Measurements from ENCODE around the gene KRT23. TPM values are rescaled to one million over a fixed set of nuclear protein-coding genes. Genes with fewer than 3 reads are reported as not detected.

KRT23 gene
- total RNA-seq, 1 experiment from 2014 or later: 19.0 TPM

DNA sequence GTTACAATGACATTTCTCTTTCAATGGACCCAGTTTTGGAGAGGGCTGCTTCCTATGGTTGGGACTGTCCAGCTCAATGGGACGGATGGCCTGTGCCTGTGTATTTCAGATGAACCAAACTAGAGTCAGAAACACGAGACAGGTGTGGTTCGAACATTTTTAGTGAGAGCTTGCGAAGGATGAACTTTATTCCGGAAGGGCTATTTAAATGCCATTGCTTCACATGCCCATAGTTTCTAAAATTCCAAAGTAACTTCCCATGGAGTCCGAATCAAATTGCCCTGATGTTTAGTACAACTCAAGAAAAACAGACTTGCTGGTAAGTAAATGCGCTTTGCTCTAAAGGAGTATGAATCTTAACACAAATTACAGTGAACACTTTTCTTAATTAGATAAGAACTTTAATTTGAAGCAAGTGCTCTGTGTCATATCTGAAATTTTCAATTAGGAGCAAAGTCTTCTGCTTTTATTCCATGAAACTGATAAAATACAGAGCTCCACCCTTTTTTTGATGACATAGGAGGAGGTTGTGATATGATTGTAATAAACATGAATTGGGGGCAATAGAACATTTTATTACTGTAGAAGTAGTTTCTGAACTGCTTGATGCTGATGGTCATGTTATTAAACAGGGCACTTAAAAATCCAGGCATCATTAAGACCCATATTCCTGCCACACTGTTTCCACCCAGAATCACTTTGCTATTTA is 53.7 kb downstream of the KRT23 start:
- Histone ChIP-seq H4K20me1 (ENCODE audit: insufficient read depth) (no peaks in the 10 kb centered on the region), H3K4me3 (replicated peaks in 1 of 2; ENCODE audit: low read depth in 1 of 2, low read length in 2 of 2) (no peak overlapping the region), H3K27ac (ENCODE audit: low read depth, low read length) (no peak overlapping the region), H3K9me3 (ENCODE audit: control insufficient read depth in 1 of 2, insufficient read depth in 1 of 2, low read depth in 1 of 2, low read length in 2 of 2) (no peaks in the 10 kb centered on the region), H2AFZ (ENCODE audit: low read depth, low read length, poor library complexity, severe bottlenecking) (no peak overlapping the region), H3K9me2 (ENCODE audit: insufficient read depth) (no peaks in the 10 kb centered on the region), H3K79me2 (ENCODE audit: insufficient read depth, low read length) (no peaks in the 10 kb centered on the region), H3K9ac (ENCODE audit: low read length) (no peak overlapping the region), H3K4me2 (ENCODE audit: low read length) (no peak overlapping the region), H3K27me3 (ENCODE audit: insufficient read depth, low read length) (no peaks in the 10 kb centered on the region), H3K4me1 (ENCODE audit: control insufficient read depth in 1 of 2, insufficient read depth in 2 of 2, low read length in 2 of 2) (peaks cover 0 to 13% of the 10 kb centered on the region in 2 experiments; a peak in 2 of 4 replicates), H3K36me3 (ENCODE audit: control insufficient read depth in 1 of 2, insufficient read depth in 2 of 2, low read length in 2 of 2) (no peaks in the 10 kb centered on the region)
- ChIA-PET RAD21 (ENCODE audit: low non-redundant PET in 1 of 2, low total read pairs in 2 of 2, uncharacterized antibody in 2 of 2, unreplicated experiment in 2 of 2) (no interaction called here), POLR2A (no interaction called here), CTCF (interaction anchor here (1.4 kb wide), 2 partner anchors 10 to 665 kb away, joined by 3 to 6 read pairs; no protein-coding TSS in a partner anchor)
- DNase-seq (ENCODE audit: low read depth, low spot score): no peak
- no peak for TF ChIP-seq FOSL1 (IDR thresholded peaks at IDR 0.05; ENCODE audit: low read depth)
- TF ChIP-seq, protein P1, sequence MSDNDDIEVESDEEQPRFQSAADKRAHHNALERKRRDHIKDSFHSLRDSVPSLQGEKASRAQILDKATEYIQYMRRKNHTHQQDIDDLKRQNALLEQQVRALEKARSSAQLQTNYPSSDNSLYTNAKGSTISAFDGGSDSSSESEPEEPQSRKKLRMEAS (IDR thresholded peaks at IDR 0.05): no peak
- no peak for TF ChIP-seq JUND (IDR thresholded peaks at IDR 0.05)
- TF ChIP-seq POLR2AphosphoS5 (IDR thresholded peaks at IDR 0.05; ENCODE audit: low read depth, low read length): no peak
- TF ChIP-seq ZNF274 (IDR thresholded peaks at IDR 0.05; ENCODE audit: low read depth, low read length): no peak
- TF ChIP-seq TCF7L2 (IDR thresholded peaks at IDR 0.05; ENCODE audit: borderline replicate concordance, extremely low read depth, insufficient read depth, insufficient read length): no peak
- no peak for TF ChIP-seq CEBPB (IDR thresholded peaks at IDR 0.05; ENCODE audit: low read depth)
- intact Hi-C loops (cut with micrococcal nuclease): no loop called here
- BruUV-seq (replicated peaks): no TSS peak
- no peak for ATAC-seq

DNA sequence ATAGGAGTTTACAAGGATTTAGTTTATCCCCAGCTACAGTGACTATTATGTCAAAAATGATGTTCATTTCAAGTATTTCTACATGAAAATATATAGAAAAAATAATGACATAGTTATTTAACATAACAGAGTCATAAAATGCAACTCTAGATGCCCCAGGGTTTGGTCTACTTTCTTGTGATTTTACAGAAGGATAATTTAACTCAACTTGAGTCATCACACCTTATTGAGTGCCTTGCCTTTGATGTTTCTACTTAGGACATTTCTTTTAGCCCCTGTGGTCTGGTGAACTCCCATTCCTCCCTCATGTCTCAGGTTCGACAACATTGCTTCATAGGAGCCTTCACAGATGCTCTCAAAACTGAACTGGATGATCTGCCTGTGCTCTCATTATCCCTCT is 54.4 kb downstream of the KRT23 start:
- CTCF ChIA-PET: interaction anchor here (1.3 to 1.4 kb wide), 2 partner anchors 10 to 666 kb away, joined by 3 read pairs; no protein-coding TSS in a partner anchor
- H3K9me2 ChIP-seq (ENCODE audit: insufficient read depth): no peaks in the 10 kb centered on the region
- H3K4me2 ChIP-seq (ENCODE audit: low read length): 0 out of 2 replicates have a peak overlapping the region, but pooled peaks have one; percentile 16
- no peak for ATAC-seq
- BruUV-seq (replicated peaks): no TSS peak
- no peak overlapping the region for H2AFZ ChIP-seq (ENCODE audit: low read depth, low read length, poor library complexity, severe bottlenecking)
- no peak for TF ChIP-seq ELF1 (IDR thresholded peaks at IDR 0.05; ENCODE audit: borderline replicate concordance, low read depth)
- TF ChIP-seq POLR2AphosphoS5 (IDR thresholded peaks at IDR 0.05; ENCODE audit: low read depth, low read length): no peak
- TF ChIP-seq YY1 (IDR thresholded peaks at IDR 0.05; ENCODE audit: extremely low read depth, insufficient replicate concordance, low read depth, low read length): no peak
- no peak for TF ChIP-seq ZNF274 (IDR thresholded peaks at IDR 0.05; ENCODE audit: low read depth, low read length)
- H3K36me3 ChIP-seq (ENCODE audit: control insufficient read depth in 1 of 2, insufficient read depth in 2 of 2, low read length in 2 of 2): no peaks in the 10 kb centered on the region
- DNase-seq (ENCODE audit: low read depth, low spot score): no peak
- H3K9me3 ChIP-seq (ENCODE audit: control insufficient read depth in 1 of 2, insufficient read depth in 1 of 2, low read depth in 1 of 2, low read length in 2 of 2): no peaks in the 10 kb centered on the region
- no peaks in the 10 kb centered on the region for H3K27me3 ChIP-seq (ENCODE audit: insufficient read depth, low read length)
- H3K27ac ChIP-seq (ENCODE audit: low read depth, low read length): no peak overlapping the region
- no peak overlapping the region for H3K9ac ChIP-seq (ENCODE audit: low read length)
- no peaks in the 10 kb centered on the region for H4K20me1 ChIP-seq (ENCODE audit: insufficient read depth)
- H3K79me2 ChIP-seq (ENCODE audit: insufficient read depth, low read length): no peaks in the 10 kb centered on the region
- no peak overlapping the region for H3K4me3 ChIP-seq (replicated peaks in 1 of 2; ENCODE audit: low read depth in 1 of 2, low read length in 2 of 2)
- intact Hi-C loops (cut with micrococcal nuclease): no loop called here
- peaks cover 0 to 13% of the 10 kb centered on the region in 2 experiments; a peak in 2 of 4 replicates for H3K4me1 ChIP-seq (ENCODE audit: control insufficient read depth in 1 of 2, insufficient read depth in 2 of 2, low read length in 2 of 2)
- RAD21 ChIA-PET (ENCODE audit: low non-redundant PET in 1 of 2, low total read pairs in 2 of 2, uncharacterized antibody in 2 of 2, unreplicated experiment in 2 of 2): no interaction called here
- POLR2A ChIA-PET: no interaction called here

All from HCT116 (cell line).